WTC11 (cell line): ENCODE data around the gene ARHGAP44. TPM values are rescaled to one million over a fixed set of nuclear protein-coding genes. Genes with fewer than 3 reads are reported as not detected.

Source experiments
- ATAC-seq: fragments of 200-7000 bp; cut with Tn5 transposase; 2 replicates; pipeline ENCODE4 v1.10.0; 2021; ENCODE audit warnings: mild to moderate bottlenecking, moderate library complexity
- CTCF ChIA-PET: fragments of 300-600 bp; sonication (Branson Sonifier 250); formaldehyde crosslinking; loops from one replicate; lab custom pipeline; 2021; ENCODE audit warnings: antibody characterized with exemption; lab: Charles Lee
- POLR2A ChIA-PET: fragments of 350-600 bp; sonication (Branson Sonifier 250); formaldehyde crosslinking; loops from one replicate; lab custom pipeline; 2021; ENCODE audit warnings: antibody characterized with exemption; lab: Charles Lee
- DNase-seq: peaks from one replicate; pipeline ENCODE4 v3.0.0; 2021; ENCODE audit warnings: low spot score
- H3K27ac Mint-ChIP-seq: 2 replicates; pipeline ENCODE4 v1.8.0; 2021; ENCODE audit warnings: mixed read lengths
- H3K27me3 Mint-ChIP-seq: 2 replicates; pipeline ENCODE4 v1.8.0; 2021; ENCODE audit warnings: low read depth, mild to moderate bottlenecking, moderate library complexity, mixed read lengths
- H3K36me3 Mint-ChIP-seq: 2 replicates; pipeline ENCODE4 v1.8.0; 2021; ENCODE audit warnings: mixed read lengths
- H3K4me1 Mint-ChIP-seq: 2 replicates; pipeline ENCODE4 v1.8.0; 2022; ENCODE audit warnings: mixed read lengths
- H3K4me3 Mint-ChIP-seq: 2 replicates; pipeline ENCODE4 v1.8.0; 2021; ENCODE audit warnings: mild to moderate bottlenecking, moderate library complexity, mixed read lengths
- H3K9me3 Mint-ChIP-seq: 2 replicates; pipeline ENCODE4 v1.8.0; 2021; ENCODE audit warnings: mixed read lengths
- ATF3 ChIP-seq: sonication (generic); formaldehyde crosslinking; conservative IDR thresholded peaks from 2 replicates; pipeline ENCODE4 v1.8.1; 2022; ENCODE audit warnings: mild to moderate bottlenecking, missing genetic modification reagents
- CREB1 ChIP-seq: sonication (generic); formaldehyde crosslinking; IDR thresholded peaks from 2 replicates; pipeline ENCODE4 v1.8.0; 2023; ENCODE audit warnings: mild to moderate bottlenecking, missing genetic modification reagents
- CTCF ChIP-seq: fragments of 200-600 bp; IDR thresholded peaks from 2 replicates; pipeline ENCODE4 v1.8.0; 2022; ENCODE audit warnings: antibody characterized with exemption
- HMGA2 ChIP-seq: fragments of 250-450 bp; sonication (Bioruptor Pico); IDR thresholded peaks from 2 replicates; pipeline ENCODE4 v1.4.0; 2021; ENCODE audit warnings: mild to moderate bottlenecking, moderate library complexity
- KAT7 ChIP-seq: sonication (generic); formaldehyde crosslinking; IDR thresholded peaks from 2 replicates; pipeline ENCODE4 v1.8.1; 2023; ENCODE audit warnings: missing genetic modification reagents, mild to moderate bottlenecking, borderline replicate concordance
- MAX ChIP-seq: sonication (generic); formaldehyde crosslinking; IDR thresholded peaks from 2 replicates; pipeline ENCODE4 v1.8.0; 2022; ENCODE audit warnings: mild to moderate bottlenecking, missing genetic modification reagents
- MYBL2 ChIP-seq: sonication (generic); formaldehyde crosslinking; IDR thresholded peaks from 2 replicates; pipeline ENCODE4 v1.8.1; 2023; ENCODE audit warnings: mild to moderate bottlenecking, moderate library complexity, missing genetic modification reagents
- NFE2L1 ChIP-seq: sonication (generic); formaldehyde crosslinking; IDR thresholded peaks from 2 replicates; pipeline ENCODE4 v1.8.1; 2023; ENCODE audit warnings: missing genetic modification reagents
- NR1H2 ChIP-seq: sonication (generic); formaldehyde crosslinking; IDR thresholded peaks from 2 replicates; pipeline ENCODE4 v1.9.0; 2021; ENCODE audit warnings: mild to moderate bottlenecking, moderate library complexity, missing genetic modification reagents
- OVOL2 ChIP-seq: fragments of 250-450 bp; sonication (Bioruptor Pico); IDR thresholded peaks from 2 replicates; pipeline ENCODE4 v1.9.0; 2021; ENCODE audit warnings: mild to moderate bottlenecking, borderline replicate concordance
- RELA ChIP-seq: sonication (generic); formaldehyde crosslinking; IDR thresholded peaks from 2 replicates; pipeline ENCODE4 v1.8.1; 2022; ENCODE audit warnings: missing genetic modification reagents, mild to moderate bottlenecking, borderline replicate concordance
- SOX15 ChIP-seq: fragments of 250-450 bp; sonication (Bioruptor Pico); IDR thresholded peaks from 2 replicates; pipeline ENCODE4 v1.9.0; 2021; ENCODE audit warnings: mild to moderate bottlenecking
- TP53 ChIP-seq: sonication (generic); formaldehyde crosslinking; IDR thresholded peaks from 2 replicates; pipeline ENCODE4 v1.8.1; 2023; ENCODE audit warnings: mild to moderate bottlenecking, missing genetic modification reagents
- ZNF219 ChIP-seq: sonication (generic); formaldehyde crosslinking; IDR thresholded peaks from 2 replicates; pipeline ENCODE4 v1.8.0; 2023; ENCODE audit warnings: missing genetic modification reagents, mild to moderate bottlenecking, borderline replicate concordance
- ZNF232 ChIP-seq: sonication (generic); formaldehyde crosslinking; IDR thresholded peaks from 2 replicates; pipeline ENCODE4 v1.8.0; 2022; ENCODE audit warnings: mild to moderate bottlenecking, missing genetic modification reagents
- ZNF281 ChIP-seq: sonication (generic); formaldehyde crosslinking; IDR thresholded peaks from 2 replicates; pipeline ENCODE4 v1.8.0; 2023; ENCODE audit warnings: mild to moderate bottlenecking, missing genetic modification reagents
- total RNA-seq: library from RNA; stranded (reverse); gene quantifications from 3 replicates; pipeline ENCODE4 v1.2.3, GENCODE V29; 2021
- TF ChIP-seq, protein P1 (sequence below): sonication (generic); formaldehyde crosslinking; IDR thresholded peaks from 2 replicates; pipeline ENCODE4 v1.8.1; 2022; ENCODE audit warnings: low read depth, mild to moderate bottlenecking, moderate library complexity, missing genetic modification reagents, borderline replicate concordance
- TF ChIP-seq, protein P2 (sequence below): sonication (generic); formaldehyde crosslinking; IDR thresholded peaks from 2 replicates; pipeline ENCODE4 v1.8.1; 2023; ENCODE audit warnings: mild to moderate bottlenecking, missing genetic modification reagents
- TF ChIP-seq, protein P3 (sequence below): fragments of 250-450 bp; sonication (Bioruptor Pico); IDR thresholded peaks from 2 replicates; pipeline ENCODE4 v1.9.0; 2021; ENCODE audit warnings: mild to moderate bottlenecking
- TF ChIP-seq, protein P4 (sequence below): sonication (generic); formaldehyde crosslinking; IDR thresholded peaks from 2 replicates; pipeline ENCODE4 v1.8.0; 2022; ENCODE audit warnings: mild to moderate bottlenecking, missing genetic modification reagents

Gene ARHGAP44
- total RNA-seq, 1 experiment from 2014 or later, result 23.8 TPM

- ATAC-seq, result no peak
- H3K36me3 Mint-ChIP-seq, result no peaks in the 10 kb centered on the region
- no peak overlapping the region for H3K4me3 Mint-ChIP-seq
- H3K27ac Mint-ChIP-seq, result no peak overlapping the region
- TF ChIP-seq NR1H2 (CRISPR knock-in tag) (no peak), CREB1 (CRISPR knock-in tag) (no peak), TP53 (CRISPR knock-in tag) (no peak), NFE2L1 (CRISPR knock-in tag) (no peak), ZNF219 (CRISPR knock-in tag) (no peak), ATF3 (no peak), SOX15 (CRISPR knock-in tag) (no peak), MAX (CRISPR knock-in tag) (no peak), OVOL2 (CRISPR knock-in tag) (no peak), HMGA2 (CRISPR knock-in tag) (no peak), KAT7 (CRISPR knock-in tag) (no peak), MYBL2 (CRISPR knock-in tag) (no peak), ZNF281 (CRISPR knock-in tag) (no peak), RELA (CRISPR knock-in tag) (no peak), ZNF232 (CRISPR knock-in tag) (no peak), CTCF (no peak)
- TF ChIP-seq, protein P1, sequence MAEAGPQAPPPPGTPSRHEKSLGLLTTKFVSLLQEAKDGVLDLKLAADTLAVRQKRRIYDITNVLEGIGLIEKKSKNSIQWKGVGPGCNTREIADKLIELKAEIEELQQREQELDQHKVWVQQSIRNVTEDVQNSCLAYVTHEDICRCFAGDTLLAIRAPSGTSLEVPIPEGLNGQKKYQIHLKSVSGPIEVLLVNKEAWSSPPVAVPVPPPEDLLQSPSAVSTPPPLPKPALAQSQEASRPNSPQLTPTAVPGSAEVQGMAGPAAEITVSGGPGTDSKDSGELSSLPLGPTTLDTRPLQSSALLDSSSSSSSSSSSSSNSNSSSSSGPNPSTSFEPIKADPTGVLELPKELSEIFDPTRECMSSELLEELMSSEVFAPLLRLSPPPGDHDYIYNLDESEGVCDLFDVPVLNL, result no peak
- TF ChIP-seq, protein P2, sequence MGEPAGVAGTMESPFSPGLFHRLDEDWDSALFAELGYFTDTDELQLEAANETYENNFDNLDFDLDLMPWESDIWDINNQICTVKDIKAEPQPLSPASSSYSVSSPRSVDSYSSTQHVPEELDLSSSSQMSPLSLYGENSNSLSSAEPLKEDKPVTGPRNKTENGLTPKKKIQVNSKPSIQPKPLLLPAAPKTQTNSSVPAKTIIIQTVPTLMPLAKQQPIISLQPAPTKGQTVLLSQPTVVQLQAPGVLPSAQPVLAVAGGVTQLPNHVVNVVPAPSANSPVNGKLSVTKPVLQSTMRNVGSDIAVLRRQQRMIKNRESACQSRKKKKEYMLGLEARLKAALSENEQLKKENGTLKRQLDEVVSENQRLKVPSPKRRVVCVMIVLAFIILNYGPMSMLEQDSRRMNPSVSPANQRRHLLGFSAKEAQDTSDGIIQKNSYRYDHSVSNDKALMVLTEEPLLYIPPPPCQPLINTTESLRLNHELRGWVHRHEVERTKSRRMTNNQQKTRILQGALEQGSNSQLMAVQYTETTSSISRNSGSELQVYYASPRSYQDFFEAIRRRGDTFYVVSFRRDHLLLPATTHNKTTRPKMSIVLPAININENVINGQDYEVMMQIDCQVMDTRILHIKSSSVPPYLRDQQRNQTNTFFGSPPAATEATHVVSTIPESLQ (CRISPR knock-in tag), result no peak
- TF ChIP-seq, protein P3, sequence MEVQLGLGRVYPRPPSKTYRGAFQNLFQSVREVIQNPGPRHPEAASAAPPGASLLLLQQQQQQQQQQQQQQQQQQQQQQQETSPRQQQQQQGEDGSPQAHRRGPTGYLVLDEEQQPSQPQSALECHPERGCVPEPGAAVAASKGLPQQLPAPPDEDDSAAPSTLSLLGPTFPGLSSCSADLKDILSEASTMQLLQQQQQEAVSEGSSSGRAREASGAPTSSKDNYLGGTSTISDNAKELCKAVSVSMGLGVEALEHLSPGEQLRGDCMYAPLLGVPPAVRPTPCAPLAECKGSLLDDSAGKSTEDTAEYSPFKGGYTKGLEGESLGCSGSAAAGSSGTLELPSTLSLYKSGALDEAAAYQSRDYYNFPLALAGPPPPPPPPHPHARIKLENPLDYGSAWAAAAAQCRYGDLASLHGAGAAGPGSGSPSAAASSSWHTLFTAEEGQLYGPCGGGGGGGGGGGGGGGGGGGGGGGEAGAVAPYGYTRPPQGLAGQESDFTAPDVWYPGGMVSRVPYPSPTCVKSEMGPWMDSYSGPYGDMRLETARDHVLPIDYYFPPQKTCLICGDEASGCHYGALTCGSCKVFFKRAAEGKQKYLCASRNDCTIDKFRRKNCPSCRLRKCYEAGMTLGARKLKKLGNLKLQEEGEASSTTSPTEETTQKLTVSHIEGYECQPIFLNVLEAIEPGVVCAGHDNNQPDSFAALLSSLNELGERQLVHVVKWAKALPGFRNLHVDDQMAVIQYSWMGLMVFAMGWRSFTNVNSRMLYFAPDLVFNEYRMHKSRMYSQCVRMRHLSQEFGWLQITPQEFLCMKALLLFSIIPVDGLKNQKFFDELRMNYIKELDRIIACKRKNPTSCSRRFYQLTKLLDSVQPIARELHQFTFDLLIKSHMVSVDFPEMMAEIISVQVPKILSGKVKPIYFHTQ (CRISPR knock-in tag), result no peak
- TF ChIP-seq, protein P4, sequence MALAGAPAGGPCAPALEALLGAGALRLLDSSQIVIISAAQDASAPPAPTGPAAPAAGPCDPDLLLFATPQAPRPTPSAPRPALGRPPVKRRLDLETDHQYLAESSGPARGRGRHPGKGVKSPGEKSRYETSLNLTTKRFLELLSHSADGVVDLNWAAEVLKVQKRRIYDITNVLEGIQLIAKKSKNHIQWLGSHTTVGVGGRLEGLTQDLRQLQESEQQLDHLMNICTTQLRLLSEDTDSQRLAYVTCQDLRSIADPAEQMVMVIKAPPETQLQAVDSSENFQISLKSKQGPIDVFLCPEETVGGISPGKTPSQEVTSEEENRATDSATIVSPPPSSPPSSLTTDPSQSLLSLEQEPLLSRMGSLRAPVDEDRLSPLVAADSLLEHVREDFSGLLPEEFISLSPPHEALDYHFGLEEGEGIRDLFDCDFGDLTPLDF, result no peak
- DNase-seq, result no peak
- ChIA-PET CTCF (interaction anchor here (1.2 to 2.9 kb wide), 22 partner anchors 9 to 488 kb away, joined by 3 to 68 read pairs (median 10); partner anchors contain the start of genes ELAC2 and MYOCD), POLR2A (interaction anchor here (0.7 kb wide), 1 partner anchor 485 kb away, joined by 3 read pairs; no protein-coding TSS in a partner anchor)
- H3K9me3 Mint-ChIP-seq, result no peaks in the 10 kb centered on the region
- peaks cover 30% of the 10 kb centered on the region for H3K4me1 Mint-ChIP-seq
- H3K27me3 Mint-ChIP-seq, result no peaks in the 10 kb centered on the region
These were observed 46.3 kb upstream of the ARHGAP44 start for GRCh38 chr17:12743046-12743445.
